GM18519 (cell line): ENCODE data around the gene KRT78.

Source experiments
- ATAC-seq: cut with Tn5 transposase; IDR thresholded peaks from one replicate; pipeline ENCODE4 v1.9.1; 2021; ENCODE audit warnings: mild to moderate bottlenecking, moderate library complexity; ENCODE audit not compliant: unreplicated experiment, low FRiP score

KRT78 gene

GRCh38 chr12:52788192-52788875 is 60.5 kb downstream of the KRT78 start:
- ATAC-seq = no peak
